HG02623 (cell line): ENCODE results near the gene MXRA8.
A peak's percentile ranks its signal among the peaks of the same experiment; 100 is the strongest.
"Not testable (repeated sequence)": the region's sequence is repeated elsewhere in the genome, so short reads cannot be mapped to it uniquely, and the experiment has no call there.

Experiments used
- ATAC-seq: cut with Tn5 transposase; IDR thresholded peaks from one replicate; pipeline ENCODE4 v1.9.1; 2021; ENCODE audit warnings: moderate library complexity; ENCODE audit not compliant: unreplicated experiment

Gene MXRA8, protein sequence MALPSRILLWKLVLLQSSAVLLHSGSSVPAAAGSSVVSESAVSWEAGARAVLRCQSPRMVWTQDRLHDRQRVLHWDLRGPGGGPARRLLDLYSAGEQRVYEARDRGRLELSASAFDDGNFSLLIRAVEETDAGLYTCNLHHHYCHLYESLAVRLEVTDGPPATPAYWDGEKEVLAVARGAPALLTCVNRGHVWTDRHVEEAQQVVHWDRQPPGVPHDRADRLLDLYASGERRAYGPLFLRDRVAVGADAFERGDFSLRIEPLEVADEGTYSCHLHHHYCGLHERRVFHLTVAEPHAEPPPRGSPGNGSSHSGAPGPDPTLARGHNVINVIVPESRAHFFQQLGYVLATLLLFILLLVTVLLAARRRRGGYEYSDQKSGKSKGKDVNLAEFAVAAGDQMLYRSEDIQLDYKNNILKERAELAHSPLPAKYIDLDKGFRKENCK

GRCh38 chr1:1358433-1359271 lies at the start of gene MXRA8:
Gene MXRA8 (minus strand): TSS chr1:1358555. CDS start chr1:1358504, 51 bp downstream.
- ATAC-seq = no peak

DNA sequence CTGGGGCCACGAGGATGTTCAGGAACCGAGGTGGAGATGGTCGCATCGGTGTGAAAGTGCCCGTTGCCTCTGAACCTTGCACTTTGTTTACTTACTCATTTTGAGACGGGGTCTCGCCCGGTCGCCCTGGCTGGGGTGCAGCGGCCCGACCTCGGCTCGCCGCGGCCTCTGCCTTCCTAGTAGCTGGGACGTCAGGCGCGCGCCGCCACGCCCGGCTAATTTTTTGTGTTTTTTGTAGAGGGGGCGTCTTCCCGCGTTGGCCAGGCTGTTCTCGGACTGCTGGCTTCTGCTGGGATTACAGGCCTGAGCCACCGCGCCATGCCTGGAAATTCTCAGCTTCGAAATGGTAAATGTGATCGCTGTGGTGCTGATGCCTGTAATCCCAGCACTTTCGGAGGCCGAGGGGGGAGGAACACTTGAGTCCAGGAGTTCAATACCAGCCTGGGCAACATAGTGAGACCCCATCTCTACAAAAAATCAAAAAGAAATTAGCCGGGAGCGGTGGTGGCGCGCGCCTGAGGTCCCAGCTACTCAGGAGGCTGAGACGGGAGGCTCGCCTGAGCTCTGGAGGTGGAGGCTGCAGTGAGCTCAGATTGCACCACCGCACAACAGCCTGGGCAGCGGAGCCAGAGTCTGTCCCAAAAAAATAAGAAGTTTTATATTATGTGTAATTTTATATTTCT lies 49.4 kb upstream of the MXRA8 start:
- ATAC-seq = peak; percentile 18

GRCh38 chr1:1406821-1407635 lies 48.7 kb upstream of the MXRA8 start, which contains the start of gene MRPL20:
Gene MRPL20 (minus strand): TSS chr1:1407293. CDS start chr1:1407217, 76 bp downstream.
- peak; percentile 84 for ATAC-seq

GRCh38 chr1:1406101-1406820 lies 47.9 kb upstream of the MXRA8 start:
- ATAC-seq = no peak

GRCh38 chr1:1403653-1404052 lies 45.3 kb upstream of the MXRA8 start:
- ATAC-seq = no peak

GRCh38 chr1:1402901-1403392 lies 44.6 kb upstream of the MXRA8 start:
- ATAC-seq = not testable (repeated sequence)

- ATAC-seq = no peak
Measured at GRCh38 chr1:1402072-1402900, 43.9 kb upstream of the MXRA8 start.

GRCh38 chr1:1401457-1402010 lies 43.2 kb upstream of the MXRA8 start:
- no peak for ATAC-seq

GRCh38 chr1:1400576-1401456 lies 42.5 kb upstream of the MXRA8 start:
- ATAC-seq = no peak

DNA sequence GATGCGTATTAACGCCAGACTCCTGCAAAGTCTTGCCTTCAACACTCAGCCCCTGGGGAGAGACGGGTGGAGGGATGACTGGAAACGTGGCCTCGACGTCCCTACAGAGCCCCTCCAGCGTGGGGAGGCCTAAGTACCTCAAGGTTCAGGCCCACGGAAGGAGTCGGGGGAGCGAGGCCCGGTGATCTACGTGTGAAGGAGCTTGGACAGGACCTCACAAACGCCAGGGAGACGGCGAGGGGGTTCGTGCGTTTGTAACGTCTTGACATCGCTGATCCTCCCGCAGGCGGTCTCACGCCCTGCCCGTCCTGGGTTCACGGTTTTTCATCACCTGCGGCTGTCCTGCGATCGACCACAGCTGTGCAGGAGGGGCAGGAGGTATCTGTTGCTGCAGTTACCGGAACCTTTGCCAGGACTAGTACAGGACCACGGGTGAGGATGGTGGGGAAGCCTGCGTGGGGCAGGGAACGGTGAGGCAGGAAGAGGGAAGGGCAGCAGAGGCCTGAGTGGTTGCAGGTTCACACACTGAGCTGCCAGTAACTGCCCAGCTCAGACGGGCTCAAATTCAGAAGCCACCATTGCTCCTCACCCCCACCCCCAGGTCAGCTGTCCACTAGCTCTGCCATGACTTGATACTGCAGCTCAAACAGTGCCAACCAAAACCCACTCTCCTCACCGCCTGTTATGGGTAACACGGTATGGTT lies 41.7 kb upstream of the MXRA8 start:
- no peak for ATAC-seq

GRCh38 chr1:1399187-1399871 lies 41.0 kb upstream of the MXRA8 start, which contains the start of gene CCNL2:
Gene CCNL2 (minus strand): TSS chr1:1399335. CDS start chr1:1399306, 29 bp downstream.
- ATAC-seq = peak; percentile 93

DNA sequence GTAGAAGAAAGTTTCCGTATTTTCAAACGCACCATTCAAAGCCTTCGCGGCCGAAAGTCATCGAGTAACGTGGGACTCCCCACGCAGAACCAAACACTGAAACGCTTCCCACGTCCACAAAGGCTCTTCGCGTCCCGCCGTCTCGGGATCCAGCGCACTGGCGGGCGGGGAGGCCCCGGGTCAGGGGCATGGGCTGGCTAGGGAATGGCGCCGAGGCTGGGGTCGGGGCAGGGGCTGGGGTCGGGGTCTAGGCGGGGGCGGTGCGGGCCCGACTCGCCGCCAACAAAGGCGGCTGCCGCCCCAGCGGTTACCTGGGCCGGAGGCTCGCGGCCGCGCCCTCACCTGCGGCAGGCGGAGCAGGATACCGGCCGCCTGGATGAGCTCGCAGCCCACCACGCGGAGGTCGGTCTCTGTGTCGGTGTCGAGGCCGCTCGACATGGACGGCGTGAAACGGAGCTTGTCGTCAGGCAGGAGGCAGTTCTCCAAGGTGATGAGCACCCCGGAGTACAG lies 40.4 kb upstream of the MXRA8 start:
- ATAC-seq = peak; percentile 12

GRCh38 chr1:1397839-1398523 lies 39.6 kb upstream of the MXRA8 start:
- no peak for ATAC-seq

DNA sequence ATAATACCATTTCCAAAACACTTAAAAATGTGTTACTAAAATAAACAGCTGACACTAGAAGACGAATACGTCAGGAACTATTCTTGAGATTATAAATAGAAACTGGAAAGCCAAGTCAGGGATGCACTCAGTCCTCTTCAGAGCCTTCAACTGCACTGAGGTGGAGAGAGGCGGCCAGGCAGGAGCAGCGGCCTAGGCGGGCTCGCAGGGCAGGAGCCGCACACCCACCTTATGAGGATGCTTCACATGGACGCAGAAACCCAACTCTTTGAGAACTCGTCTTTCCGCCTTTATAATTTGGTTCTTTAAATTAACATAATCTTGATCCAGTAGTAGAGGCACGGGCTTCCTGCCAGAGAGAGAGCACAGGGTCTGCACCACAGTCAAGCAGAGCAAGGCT lies 36.8 kb upstream of the MXRA8 start:
- ATAC-seq = no peak

GRCh38 chr1:1394116-1394515 lies 35.8 kb upstream of the MXRA8 start:
- ATAC-seq = no peak
